NK-92 treated with Interleukin-12 subunit alpha and Interleukin-12 subunit beta, amount 100 ng/mL, for 24 hours (cell line): Measurements from ENCODE around the gene PAX6.
"Not testable (repeated sequence)": the region's sequence is repeated elsewhere in the genome, so short reads cannot be mapped to it uniquely, and the experiment has no call there.

Experiments used
- DNase-seq: peaks from one replicate; lab custom pipeline; 2025; lab: John Stamatoyannopoulos, UW

Gene PAX6

DNA sequence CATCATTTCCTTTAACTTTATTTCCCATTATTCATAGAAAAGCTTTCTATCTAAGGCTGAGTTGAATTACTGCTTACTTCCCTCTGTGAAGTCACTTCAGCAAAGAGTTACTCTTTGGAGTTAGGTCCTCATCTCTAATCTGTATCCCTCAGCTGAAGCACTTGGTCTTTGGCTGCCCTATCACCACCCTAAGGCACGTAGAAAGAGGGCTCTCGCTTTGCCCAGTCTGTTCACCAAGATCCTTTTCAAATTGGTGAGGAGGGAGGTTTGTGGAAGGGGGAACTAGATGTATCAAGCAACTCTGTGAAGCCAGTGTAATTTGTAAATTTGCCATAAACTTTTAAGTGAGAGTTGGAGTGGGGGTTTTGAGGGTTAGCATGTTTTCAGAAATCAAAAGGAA is 43.4 kb downstream of the PAX6 start:
- no peak for DNase-seq

DNA sequence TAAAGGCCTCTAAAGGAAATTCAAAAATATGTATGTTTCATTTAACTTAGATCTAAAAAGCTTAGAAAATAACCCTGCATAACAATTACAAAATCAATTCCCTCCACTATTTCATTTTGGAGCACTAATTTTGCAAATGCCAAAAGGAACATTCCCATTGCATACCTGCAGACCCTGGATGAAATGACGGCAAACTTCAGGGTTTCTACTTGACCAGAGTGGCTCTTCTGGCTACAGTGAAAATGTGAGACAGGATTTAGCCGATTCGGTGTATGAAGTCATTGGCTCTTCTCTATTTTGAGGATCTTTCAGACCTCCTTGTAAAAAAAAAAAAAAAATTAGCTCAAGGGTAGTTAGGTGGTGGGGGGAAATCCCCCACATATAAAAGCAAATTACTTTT is 44.1 kb downstream of the PAX6 start:
- DNase-seq, result no peak

- no peak for DNase-seq
These were observed 46.4 kb downstream of the PAX6 start for GRCh38 chr11:31764766-31765165.

GRCh38 chr11:31764261-31764660 is 46.9 kb downstream of the PAX6 start:
- no peak for DNase-seq

GRCh38 chr11:31763296-31763695 is 47.8 kb downstream of the PAX6 start:
- no peak for DNase-seq

- DNase-seq, result no peak
These were observed 49.5 kb downstream of the PAX6 start for GRCh38 chr11:31761636-31762035.

DNA sequence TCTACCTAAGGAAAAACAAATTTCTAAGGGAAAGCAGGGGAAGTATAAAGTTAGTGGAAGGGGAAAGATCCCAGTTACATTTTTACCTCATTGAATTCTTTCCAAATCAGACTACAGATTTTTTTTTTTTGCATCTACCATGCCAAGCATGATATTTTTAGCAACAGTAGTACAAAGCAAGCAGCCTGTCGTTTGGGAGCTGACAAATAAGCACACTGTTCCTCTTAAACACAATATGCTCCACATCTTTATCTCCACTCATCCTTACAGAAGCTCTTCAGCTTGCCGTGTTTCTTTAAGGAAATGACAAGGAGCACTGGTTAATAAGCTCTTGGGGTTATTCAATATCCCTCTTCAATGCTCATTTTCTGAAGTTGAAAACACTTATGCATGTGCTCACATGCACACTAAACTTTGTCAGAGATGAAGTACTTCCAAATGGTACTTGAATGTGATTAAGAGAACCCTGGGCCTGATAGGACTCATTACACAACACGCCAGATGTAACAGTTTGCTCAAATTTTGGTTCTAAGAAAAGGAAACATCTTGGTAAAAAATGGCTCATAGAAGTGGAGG is 53.8 kb downstream of the PAX6 start:
- no peak for DNase-seq

DNA sequence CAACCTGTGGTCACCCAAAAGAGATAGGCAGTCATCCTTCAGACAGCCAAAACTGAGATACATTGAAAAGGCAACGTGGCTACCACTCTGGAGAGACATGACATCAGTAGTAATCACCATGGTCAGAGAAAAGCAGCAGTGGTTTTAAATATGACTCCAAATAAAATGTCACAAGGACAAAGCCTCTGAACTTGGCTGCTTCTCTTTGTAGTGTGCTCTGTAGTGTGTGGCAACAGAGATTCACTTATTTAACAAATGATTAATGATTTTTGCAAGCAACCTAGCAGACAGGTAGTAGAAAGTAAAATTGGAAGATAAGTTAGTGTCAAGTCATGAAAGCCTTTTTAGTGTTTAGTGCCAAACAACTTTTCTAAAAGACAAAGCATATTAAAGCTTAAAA is 63.5 kb downstream of the PAX6 start:
- no peak for DNase-seq

DNA sequence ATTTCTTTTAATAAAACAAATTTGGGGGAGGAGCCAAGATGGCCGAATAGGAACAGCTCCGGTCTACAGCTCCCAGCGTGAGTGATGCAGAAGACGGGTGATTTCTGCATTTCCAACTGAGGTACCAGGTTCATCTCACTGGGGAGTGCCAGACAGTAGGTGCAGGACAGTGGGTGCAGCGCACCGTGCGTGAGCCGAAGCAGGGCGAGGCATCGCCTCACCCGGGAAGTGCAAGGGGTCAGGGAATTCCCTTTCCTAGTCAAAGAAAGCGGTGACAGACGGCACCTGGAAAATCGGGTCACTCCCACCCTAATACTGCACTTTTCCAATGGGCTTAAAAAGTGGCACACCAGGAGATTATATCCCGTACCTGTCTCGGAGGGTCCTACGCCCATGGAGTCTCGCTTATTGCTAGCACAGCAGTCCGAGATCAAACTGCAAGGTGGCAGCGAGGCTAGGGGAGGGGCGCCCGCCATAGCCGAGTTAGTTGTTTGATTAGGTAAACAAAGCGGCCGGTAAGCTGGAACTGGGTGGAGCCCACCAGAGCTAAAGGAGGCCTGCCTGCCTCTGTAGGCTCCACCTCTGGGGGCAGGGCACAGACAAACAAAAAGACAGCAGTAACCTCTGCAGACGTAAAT is 70.3 kb downstream of the PAX6 start:
- not testable (repeated sequence) for DNase-seq

DNA sequence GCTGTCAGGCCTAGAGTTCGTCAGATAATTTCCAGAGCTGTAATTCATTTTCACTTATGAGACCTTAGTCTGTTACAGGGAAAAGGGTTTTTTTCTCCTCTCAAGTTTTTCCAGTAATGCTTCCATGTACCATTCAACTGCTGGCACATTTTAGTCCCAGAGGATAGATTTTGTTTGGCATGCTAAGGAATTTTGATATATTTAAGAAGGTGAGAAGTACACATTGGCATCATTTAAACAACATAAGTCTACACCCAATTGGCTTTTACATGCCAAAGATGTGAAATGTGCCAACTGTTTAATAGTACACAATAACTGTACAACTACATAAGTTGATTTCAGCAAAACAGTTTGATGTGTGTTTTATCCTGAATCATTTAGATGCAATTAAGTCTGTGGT is 71.0 kb downstream of the PAX6 start:
- DNase-seq, result no peak
